Effector memory CD4-positive, alpha-beta T cell (primary cell): Measurements from ENCODE around the gene PMF1.

Source experiments
- DNase-seq, 3 donors: peaks; one replicate each; pipeline ENCODE4 v3.0.0-alpha.2; 2020
- H3K27ac ChIP-seq: 2 replicates; pipeline ENCODE4 v1.7.0; 2013; ENCODE audit warnings: mild to moderate bottlenecking, low read length, moderate library complexity; ENCODE audit not compliant: insufficient read depth, poor library complexity, severe bottlenecking
- H3K27me3 ChIP-seq: replicated peaks from 2 replicates; pipeline ENCODE4 v1.7.0; 2013; ENCODE audit warnings: mild to moderate bottlenecking, low read length; ENCODE audit not compliant: insufficient read depth, control insufficient read depth, poor library complexity, severe bottlenecking
- H3K36me3 ChIP-seq: 2 replicates; pipeline ENCODE4 v1.7.0; 2013; ENCODE audit warnings: mild to moderate bottlenecking, low read length, moderate library complexity; ENCODE audit not compliant: control insufficient read depth, insufficient read depth
- H3K4me1 ChIP-seq: 2 replicates; pipeline ENCODE4 v1.7.0; 2013; ENCODE audit warnings: low read length, mild to moderate bottlenecking; ENCODE audit not compliant: control insufficient read depth, insufficient read depth, poor library complexity, severe bottlenecking
- H3K4me3 ChIP-seq: 2 replicates; pipeline ENCODE4 v1.7.0; 2013; ENCODE audit warnings: low read length, low read depth, mild to moderate bottlenecking; ENCODE audit not compliant: insufficient read depth, poor library complexity, severe bottlenecking
- H3K9me3 ChIP-seq: 2 replicates; pipeline ENCODE4 v1.7.0; 2013; ENCODE audit warnings: mild to moderate bottlenecking, low read length, moderate library complexity; ENCODE audit not compliant: control insufficient read depth

PMF1 gene

DNA sequence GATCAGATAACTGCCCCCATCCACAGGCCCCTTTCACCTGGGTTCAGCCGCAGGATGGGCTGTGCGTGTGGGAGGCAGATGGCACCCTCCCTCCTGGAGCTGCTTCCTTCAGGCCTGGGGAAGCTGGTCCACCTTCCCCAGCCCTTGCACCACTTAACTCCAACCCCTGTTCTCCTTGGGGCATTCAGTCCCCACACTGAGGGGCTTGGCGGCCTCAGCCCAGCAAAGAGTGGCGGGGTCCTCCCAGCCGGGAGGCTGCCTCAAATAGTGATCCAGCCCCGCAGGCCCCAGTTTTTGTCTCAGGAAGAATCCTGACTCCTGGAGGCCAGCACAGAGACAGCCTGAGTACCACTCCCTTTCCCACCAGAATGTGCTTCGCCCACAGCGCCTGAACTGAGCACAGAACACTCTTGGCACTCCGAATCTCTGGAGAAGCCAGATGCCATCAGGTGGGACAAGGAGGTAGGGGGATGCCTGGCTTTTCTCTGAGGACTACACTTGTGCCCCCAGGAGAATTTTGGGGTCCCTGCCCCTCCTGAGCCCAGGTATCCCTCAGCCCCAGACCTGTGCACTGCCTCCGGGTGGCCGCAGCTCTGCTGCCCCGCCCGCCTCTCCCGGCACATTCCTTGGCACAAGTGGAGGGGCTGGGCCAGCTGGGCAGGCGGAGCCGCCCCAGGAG, 34.1 kb downstream of the PMF1 start:
- Histone ChIP-seq H3K4me1 (peaks cover 9% of the 10 kb centered on the region), H3K36me3 (peaks cover 19% of the 10 kb centered on the region), H3K27me3 (no peaks in the 10 kb centered on the region), H3K9me3 (no peaks in the 10 kb centered on the region), H3K27ac (no peak overlapping the region), H3K4me3 (no peak overlapping the region)
- DNase-seq = no peak

GRCh38 chr1:156247460-156248322, 34.9 kb downstream of the PMF1 start, which contains the start of gene PAQR6:
TSS of gene PAQR6 (minus strand) at chr1:156248056. CDS start at chr1:156246731, 1,325 bp downstream.
- DNase-seq = no peak
- H3K27ac ChIP-seq = no peak within 1 kb of the TSS
- H3K27me3 ChIP-seq = no peaks in the 10 kb centered on the region
- no peaks in the 10 kb centered on the region for H3K9me3 ChIP-seq
- peaks cover 14% of the 10 kb centered on the region for H3K4me1 ChIP-seq
- H3K4me3 ChIP-seq = no peak within 1 kb of the TSS
- peaks cover 26% of the 10 kb centered on the region for H3K36me3 ChIP-seq

DNA sequence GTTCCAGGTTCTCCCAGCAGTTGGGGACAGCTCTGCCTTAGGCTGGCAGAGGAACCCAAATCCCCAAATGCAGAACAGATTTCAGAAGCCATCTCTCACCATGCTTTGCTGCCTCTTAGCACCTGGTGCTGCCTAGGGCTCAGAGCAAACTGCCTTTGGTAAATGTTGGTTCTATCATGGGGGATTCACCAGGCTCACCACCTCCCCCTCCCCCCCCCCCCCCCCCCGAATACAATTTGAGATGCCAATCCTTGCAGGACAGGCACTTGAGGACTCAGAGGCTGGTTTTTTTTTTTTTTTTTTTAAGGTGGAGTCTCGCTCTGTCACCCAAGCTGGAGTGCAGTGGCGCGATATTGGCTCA, 35.5 kb downstream of the PMF1 start:
- no peaks in the 10 kb centered on the region for H3K9me3 ChIP-seq
- no peak overlapping the region for H3K27ac ChIP-seq
- peaks cover 32% of the 10 kb centered on the region for H3K36me3 ChIP-seq
- H3K4me1 ChIP-seq = peaks cover 14% of the 10 kb centered on the region
- no peaks in the 10 kb centered on the region for H3K27me3 ChIP-seq
- no peak overlapping the region for H3K4me3 ChIP-seq
- DNase-seq = no peak

DNA sequence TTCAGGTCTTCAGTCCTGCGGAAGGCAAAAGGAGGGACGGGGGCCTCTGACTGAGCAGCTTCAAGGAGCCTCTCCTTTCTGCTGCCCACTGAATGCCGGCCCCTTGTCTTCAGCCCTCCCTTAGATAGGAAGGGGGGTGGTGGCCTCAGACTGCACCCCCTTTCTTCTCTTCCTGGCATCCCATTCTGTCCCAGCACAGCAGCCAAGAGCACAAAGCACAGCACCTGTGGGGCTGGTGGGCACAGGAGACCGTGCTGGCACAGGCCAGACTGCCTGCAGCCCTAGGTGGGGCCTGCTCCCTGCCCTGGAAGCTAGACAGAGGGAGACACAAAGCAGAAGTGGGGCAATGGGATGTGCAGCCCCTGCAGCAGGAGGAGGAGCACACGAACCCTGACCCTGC, 36.8 kb downstream of the PMF1 start:
- no peak for DNase-seq
- no peak overlapping the region for H3K27ac ChIP-seq
- no peaks in the 10 kb centered on the region for H3K9me3 ChIP-seq
- no peak overlapping the region for H3K4me3 ChIP-seq
- peaks cover 45% of the 10 kb centered on the region for H3K36me3 ChIP-seq
- peaks cover 14% of the 10 kb centered on the region for H3K4me1 ChIP-seq
- H3K27me3 ChIP-seq = no peaks in the 10 kb centered on the region

DNA sequence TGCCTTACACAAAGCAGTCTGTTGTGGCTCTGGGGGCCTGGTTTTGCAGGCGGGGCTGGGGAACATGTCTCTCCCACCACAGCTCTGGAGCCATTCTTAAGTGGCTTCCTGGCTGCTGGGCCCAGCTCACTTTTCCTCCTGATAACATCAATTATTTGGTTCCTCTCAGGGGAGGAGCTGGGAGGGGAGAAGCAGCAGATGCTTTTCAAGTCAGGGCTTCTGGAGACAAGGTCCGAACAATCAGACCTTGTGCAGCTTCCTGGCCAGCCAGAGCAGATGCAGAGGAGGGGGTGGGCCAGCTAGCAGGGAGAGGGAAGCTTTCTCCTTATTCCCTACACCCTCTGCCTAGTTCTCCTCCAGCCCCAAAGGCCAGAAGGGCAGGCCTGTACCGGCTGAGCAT, 38.7 kb downstream of the PMF1 start:
- Histone ChIP-seq H3K4me1 (peaks cover 8% of the 10 kb centered on the region), H3K36me3 (peaks cover 55% of the 10 kb centered on the region), H3K27ac (peak overlapping the region; percentile 46), H3K4me3 (no peak overlapping the region), H3K9me3 (no peaks in the 10 kb centered on the region), H3K27me3 (no peaks in the 10 kb centered on the region)
- DNase-seq = no peak

DNA sequence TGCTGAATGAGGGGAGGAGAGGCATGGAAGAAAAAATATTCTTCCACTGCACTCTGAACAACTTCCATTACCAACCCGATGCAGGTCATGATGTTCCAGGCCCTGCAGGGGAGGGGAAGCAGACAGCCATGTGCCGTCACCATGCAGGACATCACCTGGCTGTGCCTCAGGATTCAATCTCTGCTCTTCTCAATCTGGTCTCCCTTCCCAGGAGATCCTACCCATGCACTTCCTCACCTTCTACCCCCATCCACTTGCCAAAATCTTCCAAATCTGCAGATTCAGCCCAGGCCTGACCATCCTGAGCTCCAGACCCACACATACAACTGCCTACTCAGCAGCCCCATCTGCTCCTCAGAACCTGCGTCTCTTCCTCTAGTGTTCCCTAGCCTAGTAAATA, 40.8 kb downstream of the PMF1 start:
- Histone ChIP-seq H3K9me3 (no peaks in the 10 kb centered on the region), H3K27ac (no peak overlapping the region), H3K27me3 (no peaks in the 10 kb centered on the region), H3K4me3 (no peak overlapping the region), H3K4me1 (peaks cover 8% of the 10 kb centered on the region), H3K36me3 (peaks cover 71% of the 10 kb centered on the region)
- no peak for DNase-seq

DNA sequence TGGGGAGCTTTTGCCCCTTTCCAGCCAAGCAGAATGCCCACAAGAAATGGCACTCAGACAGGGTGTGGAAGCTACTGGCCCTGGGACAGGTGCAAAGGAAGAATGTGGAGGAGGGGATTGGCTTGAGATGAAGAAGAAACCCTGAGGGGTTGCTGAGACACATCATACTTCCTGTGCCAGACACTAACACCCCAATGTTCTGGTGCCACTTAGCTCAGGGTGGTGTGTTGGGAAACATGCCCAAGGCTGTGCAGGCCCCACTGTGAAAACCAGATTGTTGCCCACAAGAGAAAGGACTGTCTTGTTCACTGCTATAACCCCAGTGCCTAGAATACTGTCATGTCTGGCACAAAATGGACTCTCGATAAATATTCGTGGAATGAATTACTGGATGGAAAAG, 44.9 kb downstream of the PMF1 start:
- no peak overlapping the region for H3K4me3 ChIP-seq
- peaks cover 75% of the 10 kb centered on the region for H3K36me3 ChIP-seq
- no peaks in the 10 kb centered on the region for H3K9me3 ChIP-seq
- DNase-seq = no peak
- no peaks in the 10 kb centered on the region for H3K4me1 ChIP-seq
- no peak overlapping the region for H3K27ac ChIP-seq
- no peaks in the 10 kb centered on the region for H3K27me3 ChIP-seq

DNA sequence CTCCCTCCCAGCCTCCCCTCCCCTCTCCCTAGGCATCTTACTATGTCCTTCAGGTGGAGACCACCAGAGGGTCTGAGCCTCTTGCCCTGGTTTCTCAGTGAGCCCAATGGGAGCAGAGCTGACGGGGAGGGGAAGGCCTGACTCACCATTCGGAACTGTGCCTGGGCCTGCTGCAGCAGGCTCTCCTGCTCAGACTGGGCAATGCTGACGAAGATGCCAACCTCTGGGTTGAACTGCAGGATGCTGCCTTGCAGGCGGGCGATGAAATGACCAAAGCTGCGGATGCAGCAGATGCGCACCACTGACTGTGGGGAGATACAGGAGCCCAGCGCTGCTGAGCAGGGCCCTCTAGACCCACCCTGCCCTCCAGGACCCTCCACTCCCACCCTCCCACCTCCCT, 46.1 kb downstream of the PMF1 start:
- Histone ChIP-seq H3K27ac (no peak overlapping the region), H3K9me3 (no peaks in the 10 kb centered on the region), H3K36me3 (peaks cover 73% of the 10 kb centered on the region), H3K4me1 (no peaks in the 10 kb centered on the region), H3K4me3 (no peak overlapping the region), H3K27me3 (no peaks in the 10 kb centered on the region)
- no peak for DNase-seq

DNA sequence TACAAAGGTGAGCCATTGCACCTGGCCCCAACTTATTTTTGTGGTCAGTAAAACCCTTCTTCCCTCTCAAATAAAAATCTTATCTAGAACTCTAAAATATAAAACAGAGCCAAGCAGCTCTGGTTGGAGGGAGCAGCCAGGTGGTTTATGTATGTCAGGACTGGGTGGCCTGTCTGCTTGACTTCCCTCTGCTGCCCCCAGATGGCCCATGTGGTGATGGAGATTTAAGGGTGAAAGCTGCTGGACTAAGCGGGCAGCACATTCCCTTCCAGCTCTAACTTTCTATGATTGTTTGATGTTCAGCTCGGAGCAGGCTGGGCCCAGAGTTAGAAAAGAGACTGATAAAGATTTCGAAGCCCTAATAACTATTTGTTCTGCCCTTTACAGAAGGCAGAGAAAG, 47.0 kb downstream of the PMF1 start:
- no peaks in the 10 kb centered on the region for H3K9me3 ChIP-seq
- no peaks in the 10 kb centered on the region for H3K27me3 ChIP-seq
- peaks cover 71% of the 10 kb centered on the region for H3K36me3 ChIP-seq
- no peak overlapping the region for H3K4me3 ChIP-seq
- H3K4me1 ChIP-seq = no peaks in the 10 kb centered on the region
- DNase-seq = no peak
- peak overlapping the region; percentile 3 for H3K27ac ChIP-seq

GRCh38 chr1:156260896-156261295, 48.1 kb downstream of the PMF1 start:
- Histone ChIP-seq H3K9me3 (no peaks in the 10 kb centered on the region), H3K27ac (no peak overlapping the region), H3K4me3 (no peak overlapping the region), H3K4me1 (no peaks in the 10 kb centered on the region), H3K36me3 (peaks cover 78% of the 10 kb centered on the region), H3K27me3 (no peaks in the 10 kb centered on the region)
- DNase-seq = no peak
